ENCODE results near the gene TIGD3. TPM values are rescaled to one million over a fixed set of nuclear protein-coding genes. Genes with fewer than 3 reads are reported as not detected.

The TIGD3 gene
- total RNA-seq = 0.35 TPM

GRCh38 chr11:65354265-65355012 is at the start of gene TIGD3:
TSS of gene TIGD3 (plus strand) at chr11:65354751. CDS start at chr11:65355809, 1,058 bp downstream.

DNA sequence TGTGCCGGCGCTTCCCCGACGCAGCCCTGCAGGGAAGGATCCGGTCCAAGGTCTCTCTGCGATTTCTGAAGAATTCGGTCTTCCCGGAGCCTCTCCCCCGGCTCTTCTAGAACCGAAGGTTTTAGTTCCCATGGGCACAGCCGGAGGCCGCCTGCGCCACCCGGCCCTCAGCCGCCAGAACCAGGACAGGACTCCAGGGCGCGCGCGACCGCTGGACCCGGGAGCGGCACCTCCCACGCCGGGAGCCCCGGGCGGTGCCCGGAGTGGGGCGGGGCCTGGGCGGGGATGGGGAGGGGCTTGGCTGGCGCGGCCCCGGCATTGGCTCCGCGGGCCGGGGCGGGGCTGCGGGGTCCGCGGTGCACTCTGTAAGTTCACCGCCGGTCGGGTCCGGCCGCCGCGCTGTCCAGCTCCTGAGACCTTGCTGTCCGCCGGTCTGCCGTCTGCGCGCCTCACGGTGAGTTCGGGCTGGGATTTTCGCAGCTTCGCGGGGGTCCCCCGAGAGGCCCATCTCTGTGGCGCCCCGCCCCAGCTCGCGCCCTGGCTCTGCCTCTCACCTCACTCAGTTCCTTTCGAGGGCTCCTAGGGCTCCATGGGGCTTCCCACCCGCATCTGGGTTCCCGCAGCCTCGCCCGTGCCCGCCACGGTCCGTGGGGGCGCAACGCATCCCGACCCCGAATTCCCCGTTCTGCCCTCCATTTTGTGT is 39.9 kb upstream of the TIGD3 start, which contains the start of gene CDC42EP2:
CDC42EP2 (plus strand) TSS at position 366 of the 703 bp plus-strand sequence. CDS start 6,033 bp downstream, outside the sequence.

DNA sequence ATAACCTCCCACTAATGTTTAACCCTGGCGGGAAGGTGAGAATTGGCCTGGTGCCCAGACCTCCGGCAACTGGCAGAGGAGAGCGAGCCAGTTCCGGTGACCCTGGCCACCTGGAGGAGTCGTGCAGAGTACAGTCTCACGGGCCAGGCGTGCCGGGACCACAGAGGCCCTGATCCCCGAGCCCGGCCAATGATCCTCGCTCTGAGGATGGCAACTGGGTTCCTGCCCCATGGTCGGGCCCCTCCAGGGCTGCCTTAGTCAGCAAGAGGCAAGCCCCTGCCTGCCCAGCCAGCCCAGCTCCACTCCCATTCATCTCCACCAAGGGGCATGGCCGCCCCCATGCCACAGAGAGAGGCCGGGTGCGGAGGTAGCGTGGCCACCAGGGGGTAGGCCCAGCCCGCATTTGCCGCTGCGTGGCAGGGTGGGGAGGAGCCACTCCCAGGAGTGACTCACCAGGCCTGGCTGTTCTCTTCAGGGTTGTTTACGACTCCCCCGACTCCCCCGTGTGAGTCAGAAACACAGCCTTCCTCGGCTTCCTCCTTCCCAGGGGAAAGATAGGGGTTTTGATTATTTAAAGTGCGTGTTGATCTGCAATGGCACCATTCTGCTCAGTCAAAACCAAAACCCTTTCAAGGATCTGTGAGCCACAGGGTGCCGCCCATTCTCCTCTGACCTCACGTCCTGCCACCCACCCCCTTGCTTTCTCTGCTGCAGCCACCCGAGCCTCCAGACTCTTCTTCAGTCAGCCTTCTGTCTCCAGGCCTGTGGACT is 27.7 kb downstream of the TIGD3 start, which contains the start of gene SLC25A45:
SLC25A45 (minus strand) TSS at position 614 of the 771 bp plus-strand sequence. CDS start 695 bp downstream, outside the sequence.

GRCh38 chr11:65386307-65387140 is 32.0 kb downstream of the TIGD3 start, which contains the start of gene FRMD8:
TSS of gene FRMD8 (plus strand) at chr11:65386637. CDS start at chr11:65387037, 400 bp downstream.

Other genes starting within 250 kb of the TIGD3 start
- gene TM7SF2, start 242.9 kb upstream of the TIGD3 start, total RNA-seq = 65.0 TPM
- gene ZNHIT2, start 237.1 kb upstream of the TIGD3 start, total RNA-seq = 8.0 TPM
- 650 TPM for gene FAU, start 232.6 kb upstream of the TIGD3 start, total RNA-seq
- 57.1 TPM for gene MRPL49, start 232.4 kb upstream of the TIGD3 start, total RNA-seq
- gene SYVN1, start 220.2 kb upstream of the TIGD3 start, total RNA-seq = 22.3 TPM
- not detected for gene SPDYC, start 184.5 kb upstream of the TIGD3 start, total RNA-seq
- 142 TPM for gene CAPN1, start 172.8 kb upstream of the TIGD3 start, total RNA-seq
- 11.9 TPM for gene POLA2, start 92.8 kb upstream of the TIGD3 start, total RNA-seq
- 15.7 TPM for gene CDC42EP2, start 39.9 kb upstream of the TIGD3 start, total RNA-seq
- 41.9 TPM for gene DPF2, start 20.9 kb upstream of the TIGD3 start, total RNA-seq
- 8.9 TPM for gene SLC25A45, start 27.9 kb downstream of the TIGD3 start, total RNA-seq
- 27.0 TPM for gene FRMD8, start 31.9 kb downstream of the TIGD3 start, total RNA-seq
- gene NEAT1, start 68.0 kb downstream of the TIGD3 start, total RNA-seq = 148 TPM
- gene MALAT1, start 144.3 kb downstream of the TIGD3 start, total RNA-seq = 21,533 TPM
- 54.7 TPM for gene SCYL1, start 170.3 kb downstream of the TIGD3 start, total RNA-seq
- gene LTBP3, start 203.6 kb downstream of the TIGD3 start, total RNA-seq = 151 TPM
- 41.4 TPM for gene ZNRD2, start 215.7 kb downstream of the TIGD3 start, total RNA-seq
- 23.0 TPM for gene FAM89B, start 217.8 kb downstream of the TIGD3 start, total RNA-seq
- 99.4 TPM for gene EHBP1L1, start 221.3 kb downstream of the TIGD3 start, total RNA-seq
- 0.35 TPM for gene KCNK7, start 241.0 kb downstream of the TIGD3 start, total RNA-seq